ENCODE data around the gene TBC1D16. TPM values are rescaled to one million over a fixed set of nuclear protein-coding genes. Genes with fewer than 3 reads are reported as not detected.
A peak's percentile ranks its signal among the peaks of the same experiment; 100 is the strongest.

TBC1D16 gene
- total RNA-seq, 1 experiment from 2014 or later, result 85.8 TPM

GRCh38 chr17:80080081-80080480 is 44.4 kb upstream of the TBC1D16 start:
- H3K14ac ChIP-seq (ENCODE audit: insufficient read depth, low read length), result no peak overlapping the region
- peak overlapping the region in 2 of 3 experiments; percentile 5 to 38; a peak in 2 of 7 replicates for H3K27ac Mint-ChIP-seq
- no peak overlapping the region for H3K4ac ChIP-seq (ENCODE audit: low read depth, low read length)
- H3K4me1 Mint-ChIP-seq, result peaks cover 9 to 13% of the 10 kb centered on the region in 2 experiments
- no peaks in the 10 kb centered on the region for H3K4me1 ChIP-seq (ENCODE audit: insufficient read depth, low read length)
- H2BK120ac ChIP-seq (ENCODE audit: low read depth, low read length, poor library complexity, severe bottlenecking), result no peak overlapping the region
- peaks cover 3% of the 10 kb centered on the region for H3K27me3 Mint-ChIP-seq (ENCODE audit: low read depth)
- no peaks in the 10 kb centered on the region for H3K79me1 ChIP-seq (ENCODE audit: insufficient read depth, low read depth, low read length, poor library complexity, severe bottlenecking)
- no peak overlapping the region for H2AK5ac ChIP-seq (ENCODE audit: insufficient read length, low read length)
- no peak overlapping the region for H3K4me2 ChIP-seq (ENCODE audit: insufficient read depth, insufficient read length, low read length)
- TF ChIP-seq, protein P1, sequence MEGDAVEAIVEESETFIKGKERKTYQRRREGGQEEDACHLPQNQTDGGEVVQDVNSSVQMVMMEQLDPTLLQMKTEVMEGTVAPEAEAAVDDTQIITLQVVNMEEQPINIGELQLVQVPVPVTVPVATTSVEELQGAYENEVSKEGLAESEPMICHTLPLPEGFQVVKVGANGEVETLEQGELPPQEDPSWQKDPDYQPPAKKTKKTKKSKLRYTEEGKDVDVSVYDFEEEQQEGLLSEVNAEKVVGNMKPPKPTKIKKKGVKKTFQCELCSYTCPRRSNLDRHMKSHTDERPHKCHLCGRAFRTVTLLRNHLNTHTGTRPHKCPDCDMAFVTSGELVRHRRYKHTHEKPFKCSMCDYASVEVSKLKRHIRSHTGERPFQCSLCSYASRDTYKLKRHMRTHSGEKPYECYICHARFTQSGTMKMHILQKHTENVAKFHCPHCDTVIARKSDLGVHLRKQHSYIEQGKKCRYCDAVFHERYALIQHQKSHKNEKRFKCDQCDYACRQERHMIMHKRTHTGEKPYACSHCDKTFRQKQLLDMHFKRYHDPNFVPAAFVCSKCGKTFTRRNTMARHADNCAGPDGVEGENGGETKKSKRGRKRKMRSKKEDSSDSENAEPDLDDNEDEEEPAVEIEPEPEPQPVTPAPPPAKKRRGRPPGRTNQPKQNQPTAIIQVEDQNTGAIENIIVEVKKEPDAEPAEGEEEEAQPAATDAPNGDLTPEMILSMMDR (conservative IDR thresholded peaks at IDR 0.05), result no peak
- H4K5ac ChIP-seq (ENCODE audit: insufficient read length, low read depth, low read length), result no peak overlapping the region
- H3K27me3 ChIP-seq (ENCODE audit: insufficient read depth, low read length), result no peaks in the 10 kb centered on the region
- H3K18ac ChIP-seq (ENCODE audit: insufficient read length, low read depth, low read length), result no peak overlapping the region
- no peak overlapping the region for H3K4me3 Mint-ChIP-seq
- H3K9me3 ChIP-seq (ENCODE audit: control insufficient read depth, low read depth, low read length), result no peaks in the 10 kb centered on the region
- peaks cover 0 to 4% of the 10 kb centered on the region in 2 experiments; a peak in 1 of 5 replicates for H3K9me3 Mint-ChIP-seq
- H3K27ac ChIP-seq (ENCODE audit: insufficient read length, low read depth, low read length), result no peak overlapping the region
- H3K79me2 ChIP-seq (ENCODE audit: insufficient read depth, low read length), result no peaks in the 10 kb centered on the region
- no peaks in the 10 kb centered on the region for H4K20me1 ChIP-seq (ENCODE audit: control insufficient read depth, insufficient read depth, insufficient read length)
- H3T11ph ChIP-seq (ENCODE audit: low read length), result no peak overlapping the region
- H2BK20ac ChIP-seq (ENCODE audit: low read depth, low read length, poor library complexity, severe bottlenecking), result no peak overlapping the region
- DNase-seq, result no peak
- H3K23ac ChIP-seq (ENCODE audit: insufficient read length, low read depth, low read length), result no peak overlapping the region
- no peak overlapping the region for H2BK15ac ChIP-seq (ENCODE audit: low read depth, low read length)
- no peak overlapping the region for H3K9ac ChIP-seq (ENCODE audit: extremely low read depth, insufficient read length, low read length)
- no peak overlapping the region for H4K8ac ChIP-seq (replicated peaks; ENCODE audit: insufficient read length, low read depth, low read length)
- H3K36me3 Mint-ChIP-seq (ENCODE audit: insufficient read depth in 1 of 3, low read depth in 3 of 3), result 0 out of 7 replicates have a peak, but pooled peaks cover 0 to 3% (median 0%) of the 10 kb centered on the region in 3 experiments
- no peak overlapping the region for H2BK12ac ChIP-seq (ENCODE audit: insufficient read length, low read depth, low read length)
- H2AFZ ChIP-seq (ENCODE audit: low read length), result no peak overlapping the region
- no peak overlapping the region for H3K56ac ChIP-seq (ENCODE audit: insufficient read length, low read depth, low read length)
- WGBS (ENCODE audit: extremely low coverage, insufficient read length, low lambda C conversion rate), result no CpG with 5 or more reads among the region's 6 CpGs
- no peaks in the 10 kb centered on the region for H3K23me2 ChIP-seq (ENCODE audit: insufficient read length, low read depth, low read length, poor library complexity, severe bottlenecking)
- H2BK5ac ChIP-seq (ENCODE audit: insufficient read length, low read length), result no peak overlapping the region
- no peak overlapping the region for H4K91ac ChIP-seq (ENCODE audit: insufficient read length, low read depth, low read length)
